ENCODE data around the gene TEX44.

Gene TEX44

DNA sequence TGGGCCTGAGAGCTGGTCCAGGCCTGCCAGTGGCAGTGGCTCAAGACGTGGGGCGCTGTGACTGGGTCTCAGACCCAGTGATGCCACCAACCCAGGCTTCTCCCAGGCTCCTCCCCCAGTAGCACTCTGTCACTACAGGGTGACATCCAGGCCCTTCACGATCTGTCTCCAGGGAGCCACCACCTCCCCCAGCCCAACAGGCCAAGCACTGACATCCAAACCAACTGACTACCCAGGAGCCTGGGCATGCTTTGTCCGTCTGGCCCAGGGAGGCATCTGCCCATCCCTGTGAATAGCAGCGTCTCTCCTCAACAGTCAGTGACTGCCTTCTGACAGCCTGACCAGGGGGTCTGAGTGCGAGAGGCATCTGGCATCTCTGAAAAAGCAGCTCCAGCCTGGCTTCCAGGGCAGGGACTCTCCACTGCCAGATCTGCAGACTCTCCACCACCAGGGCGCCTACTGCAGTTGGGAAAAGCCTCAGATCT, 13.0 kb downstream of the TEX44 start:
- peak in 1 of 2 donors; percentile 8 for DNase-seq

DNA sequence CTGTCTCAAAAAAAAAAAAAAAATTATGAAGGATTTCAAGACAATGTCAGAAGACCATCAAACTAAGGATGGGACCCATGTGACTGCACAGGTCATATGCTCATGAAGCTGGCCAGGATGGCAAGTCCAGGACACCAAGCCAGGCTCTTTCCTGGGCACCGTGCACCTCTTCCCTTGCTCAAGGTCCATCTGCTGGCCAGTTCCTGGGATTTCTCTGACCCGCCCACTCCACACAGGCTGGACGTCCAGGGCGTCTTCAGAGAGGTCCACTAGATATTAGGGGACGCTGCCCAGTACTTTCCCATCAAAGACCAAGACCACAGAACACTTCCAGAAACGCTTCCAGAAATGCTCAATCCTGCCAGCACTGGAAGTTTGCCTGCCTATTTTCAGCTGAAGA, 14.3 kb downstream of the TEX44 start:
- DNase-seq, result no peak

DNA sequence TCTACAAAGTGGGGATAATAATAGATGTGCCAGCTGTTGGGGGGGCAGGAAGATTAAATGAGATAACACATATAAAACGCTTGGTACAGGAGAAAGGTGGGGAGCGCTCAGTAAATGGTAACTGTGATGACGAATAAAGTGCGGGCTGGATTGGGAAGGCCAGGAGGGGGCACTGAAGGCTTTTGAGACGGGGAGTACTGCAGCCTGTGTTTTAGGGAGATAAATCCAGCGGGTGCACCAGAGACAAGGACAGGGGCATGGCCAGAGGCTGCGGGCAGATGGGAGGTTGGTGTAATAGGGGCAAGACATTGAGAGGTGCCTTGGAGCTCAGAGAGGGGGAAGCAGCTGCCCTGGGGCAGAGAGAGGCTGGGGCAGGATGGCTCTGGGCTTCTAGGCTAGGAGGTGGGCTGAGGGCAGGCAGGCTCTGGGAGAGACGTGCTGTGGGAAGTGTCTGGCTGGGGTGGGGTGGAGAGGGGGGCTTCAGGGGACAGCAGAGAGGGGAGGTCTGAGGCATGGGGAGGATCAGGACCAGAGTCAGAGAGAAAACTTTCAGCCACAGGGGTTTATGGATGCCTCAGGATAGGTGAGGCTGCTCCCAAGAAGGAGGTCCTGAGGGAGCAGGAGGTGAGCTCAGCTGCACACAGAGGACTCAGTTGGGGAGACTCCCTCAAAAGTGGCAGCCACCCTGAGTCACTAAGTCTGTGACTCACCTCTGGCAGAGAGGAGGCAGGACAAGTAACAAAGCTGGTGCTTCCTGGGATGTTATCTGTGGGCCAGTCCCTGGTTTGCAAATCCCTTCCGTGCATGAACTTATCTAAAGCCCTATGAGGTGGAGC, 18.8 kb downstream of the TEX44 start:
- peak; percentile 41 to 76 for DNase-seq

DNA sequence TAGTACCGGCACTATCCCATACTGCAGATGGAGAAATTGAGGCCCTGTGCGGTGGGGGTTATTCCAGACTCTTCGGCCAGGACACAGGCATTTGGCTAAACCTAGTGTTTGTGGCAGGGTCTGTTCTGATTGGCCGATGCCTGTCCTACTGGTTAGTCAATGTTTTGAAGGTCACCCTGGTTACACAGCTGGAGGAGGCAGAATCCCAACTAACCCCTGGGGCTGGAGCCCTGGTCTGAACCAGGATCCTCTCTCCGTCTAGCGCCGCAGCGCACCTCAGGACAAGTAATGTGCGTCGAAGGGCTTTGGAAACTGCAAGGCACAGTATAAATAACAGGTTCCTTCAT, 19.4 kb downstream of the TEX44 start:
- DNase-seq, result peak in 1 of 2 donors; percentile 81

DNA sequence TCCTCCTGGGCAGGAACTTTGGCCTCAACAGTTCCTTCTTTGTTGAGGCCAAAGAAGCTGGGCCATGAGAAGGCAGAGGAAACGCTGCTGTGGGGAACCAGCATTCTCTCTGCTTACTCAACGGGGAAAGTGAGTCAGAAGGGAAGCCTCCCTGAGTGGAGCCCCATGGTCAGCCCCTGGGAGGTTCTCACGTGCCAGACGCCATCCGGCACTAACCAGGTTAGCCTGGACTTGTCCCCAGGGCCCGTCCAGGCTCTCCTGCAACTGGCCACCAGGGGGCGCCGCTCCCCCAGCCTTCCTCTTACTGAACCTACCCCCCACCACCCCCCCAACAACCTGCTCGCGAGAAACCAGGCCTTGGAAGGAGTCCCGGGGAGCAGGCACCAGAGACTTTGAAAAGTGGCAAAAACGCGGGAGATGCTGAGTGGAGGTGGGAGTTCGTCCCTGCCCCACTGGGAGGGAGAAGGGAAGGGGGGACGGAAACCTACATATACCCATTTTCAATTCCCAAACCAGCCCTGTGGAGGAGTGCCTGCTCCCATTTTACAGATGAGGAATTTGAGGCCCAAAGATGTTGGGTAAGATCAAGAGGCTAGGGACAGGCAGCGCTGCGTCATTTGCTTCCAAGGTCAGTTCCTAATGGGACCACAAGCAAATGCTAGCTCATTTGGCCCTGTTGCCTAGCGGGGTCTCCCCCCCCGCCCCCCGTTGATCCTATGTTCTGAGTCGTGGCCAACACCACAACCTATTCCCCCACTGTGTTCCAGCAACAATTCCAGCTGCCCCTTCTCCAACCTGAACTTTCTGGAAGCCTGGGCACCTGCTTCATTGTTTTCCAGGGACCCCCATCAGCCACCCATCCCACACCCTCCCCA, 20.0 kb downstream of the TEX44 start:
- DNase-seq, result peak; percentile 81 to 96

DNA sequence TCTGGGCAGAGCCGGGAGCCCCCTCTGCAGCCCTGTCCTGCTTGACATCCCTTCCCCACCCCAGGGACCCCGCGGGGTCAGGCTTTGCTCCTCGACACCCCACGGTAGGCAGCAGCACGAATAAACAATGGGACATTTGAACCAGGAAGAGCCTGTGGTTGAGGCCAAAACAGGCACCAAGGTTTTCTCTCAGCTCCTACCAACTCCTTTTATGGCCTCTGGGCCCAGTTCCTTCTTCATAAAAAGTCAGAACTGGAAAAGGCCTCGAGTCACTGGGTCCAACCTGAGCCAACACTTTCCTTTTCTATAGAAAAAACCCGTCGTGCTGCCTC, 20.6 kb downstream of the TEX44 start:
- peak in 1 of 2 donors; percentile 15 for DNase-seq

DNA sequence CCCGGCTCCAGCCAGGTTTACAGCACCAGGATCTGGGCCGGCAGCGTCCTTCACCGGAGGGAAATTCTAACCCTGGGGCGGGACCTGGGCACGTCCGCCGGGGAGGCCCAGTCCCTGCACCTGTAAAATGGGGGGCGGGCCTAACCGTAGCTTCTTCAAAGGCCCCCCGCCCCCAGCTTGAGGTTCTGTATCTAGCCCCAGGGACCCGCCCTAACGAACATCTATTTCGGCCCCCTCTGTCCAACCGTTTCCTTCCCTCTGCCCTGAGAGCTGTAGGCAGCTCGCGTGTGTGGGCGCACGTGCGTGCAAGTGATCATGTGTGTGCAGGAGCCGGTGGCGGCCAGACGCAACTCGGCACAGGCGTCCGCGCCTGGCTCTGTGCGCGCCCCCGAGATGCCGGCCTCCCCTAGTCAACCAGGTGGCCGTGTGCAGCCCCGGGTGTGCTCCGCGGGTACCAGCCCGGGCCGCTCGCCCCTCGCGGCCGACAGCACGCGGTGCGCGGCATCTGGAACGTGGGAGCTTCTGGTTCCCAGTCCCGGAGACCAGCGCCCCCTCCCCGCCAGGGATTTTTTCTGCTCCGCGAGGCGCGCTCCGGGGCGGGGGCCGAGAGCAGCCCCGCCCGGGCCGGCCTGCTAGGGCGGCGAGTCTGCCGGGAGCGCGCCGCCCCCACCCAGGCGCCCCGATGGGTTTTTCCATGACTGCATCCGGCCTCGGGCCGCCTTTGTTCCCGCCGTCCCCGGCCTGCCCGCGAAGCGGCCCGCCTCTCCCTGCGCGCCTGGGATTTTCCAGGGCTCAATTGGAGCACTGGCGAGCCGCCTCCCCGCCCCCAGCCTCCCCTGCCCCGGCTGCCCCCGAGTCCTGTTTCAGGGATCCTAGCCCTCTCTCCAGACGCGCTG, 21.2 kb downstream of the TEX44 start:
- DNase-seq, result peak; percentile 51 to 52

DNA sequence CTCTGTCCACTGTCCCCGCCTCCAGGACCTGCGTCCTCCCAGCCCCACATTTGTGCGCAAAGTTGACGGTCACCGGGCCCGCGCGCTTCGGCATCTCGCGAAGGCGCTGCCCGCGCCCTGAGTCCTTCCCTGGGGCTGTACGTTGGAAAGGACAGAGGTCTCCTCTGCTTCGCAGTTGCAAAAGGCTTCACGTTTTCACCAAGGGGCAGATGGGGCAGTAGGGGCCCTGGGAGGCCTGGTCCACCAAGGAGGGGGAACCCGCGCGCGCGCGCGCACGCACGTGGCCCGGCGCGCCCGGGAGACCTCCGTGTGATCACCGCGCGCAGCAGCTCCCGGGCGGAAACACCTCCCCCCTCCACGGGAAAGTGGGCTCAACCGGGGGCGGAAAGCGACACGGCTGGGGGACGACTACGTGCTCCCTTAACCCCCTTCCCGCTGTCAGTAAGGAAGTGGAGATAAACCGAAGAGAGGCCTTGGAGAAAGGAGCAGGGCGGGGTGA, 21.9 kb downstream of the TEX44 start:
- DNase-seq, result peak; percentile 45 to 49

DNA sequence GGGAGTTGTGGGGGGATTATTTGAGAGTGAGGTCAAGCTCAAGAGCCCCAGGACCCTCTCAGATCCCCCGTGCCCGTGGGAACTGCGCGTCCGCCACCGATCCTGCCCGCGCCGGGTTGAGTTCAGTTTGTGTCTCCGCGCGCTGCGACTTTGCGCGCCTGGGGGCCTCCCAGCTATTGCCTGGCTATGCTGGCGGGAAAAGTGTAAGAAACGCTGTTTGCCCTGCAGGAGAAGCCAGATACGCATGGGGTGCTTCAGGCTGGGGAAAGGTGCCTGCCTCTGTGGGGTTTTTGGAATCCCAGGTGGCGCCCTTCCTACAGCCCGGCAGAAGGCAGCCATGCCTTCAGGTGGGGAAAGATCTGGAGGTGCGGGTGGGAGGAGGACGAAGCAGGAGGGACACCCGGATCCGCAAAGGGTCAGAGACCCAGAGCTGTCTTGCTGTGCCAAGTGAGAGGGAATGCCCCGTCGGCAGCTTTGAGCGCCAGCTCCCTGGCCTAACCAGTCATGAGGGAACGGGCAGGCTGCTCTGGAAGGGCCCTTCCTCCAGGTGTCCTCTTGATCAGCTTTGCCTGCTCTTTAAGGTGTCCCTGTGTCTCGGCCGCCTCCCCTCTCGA, 22.5 kb downstream of the TEX44 start:
- DNase-seq, result peak; percentile 36 to 48

DNA sequence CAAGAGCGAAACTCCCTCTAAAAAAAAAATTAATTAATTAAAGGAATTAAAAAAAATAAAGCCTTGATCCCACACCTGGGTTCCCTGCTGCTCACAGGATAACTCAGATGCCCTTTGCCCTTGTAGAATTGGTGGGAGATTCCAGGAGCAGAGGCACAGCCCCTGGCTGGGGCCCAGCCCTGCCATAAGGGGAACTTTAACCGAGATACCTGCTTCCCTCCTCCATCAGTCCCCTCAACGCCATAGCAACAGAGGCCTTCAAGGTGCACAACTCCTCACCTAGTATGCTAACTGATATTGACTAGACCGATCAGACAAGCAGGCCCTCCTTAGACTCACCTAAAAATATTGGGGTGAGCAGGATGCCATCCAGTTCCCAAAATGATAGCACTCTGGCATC, 23.6 kb downstream of the TEX44 start:
- no peak for DNase-seq

DNA sequence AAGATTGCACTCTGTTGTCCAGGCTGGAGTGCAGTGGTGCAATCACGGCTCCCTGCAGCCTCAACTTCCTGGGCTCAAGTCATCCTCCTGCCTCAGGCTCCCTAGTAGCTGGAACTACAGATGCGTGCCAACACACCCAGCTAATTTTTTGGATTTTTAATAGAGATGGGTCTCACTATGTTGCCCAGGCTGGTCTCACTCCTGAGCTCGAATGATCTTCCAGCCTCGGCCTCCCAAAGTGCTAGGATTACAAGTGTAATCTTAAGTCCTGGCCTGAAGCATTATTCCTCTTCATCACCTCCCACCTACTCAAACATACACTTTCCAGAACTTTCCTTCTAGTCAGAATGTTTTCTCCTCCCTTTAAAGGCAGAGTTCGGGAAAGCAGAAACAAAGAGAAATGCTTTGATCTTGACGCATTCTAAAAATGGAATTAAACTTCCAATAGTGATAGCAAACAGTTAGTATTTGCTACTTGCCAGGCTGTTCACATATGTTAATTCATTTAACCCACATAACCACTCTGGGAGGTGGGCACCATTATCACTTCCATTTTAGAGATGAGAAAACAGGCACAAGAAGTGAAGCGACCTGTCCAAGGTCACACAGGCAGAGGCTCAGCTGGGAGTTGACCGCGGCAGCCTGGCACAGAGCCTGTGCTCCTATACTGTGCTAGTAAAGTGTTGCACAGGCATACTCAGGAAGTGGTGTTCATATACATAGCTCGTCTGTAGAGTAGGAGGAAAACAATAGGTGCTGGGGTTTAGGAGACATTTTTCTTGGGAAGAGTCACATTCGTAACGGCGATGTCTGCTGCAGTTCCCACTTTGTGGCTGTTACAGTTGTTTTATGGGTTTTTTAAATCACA, 24.6 kb downstream of the TEX44 start:
- no peak for DNase-seq

DNA sequence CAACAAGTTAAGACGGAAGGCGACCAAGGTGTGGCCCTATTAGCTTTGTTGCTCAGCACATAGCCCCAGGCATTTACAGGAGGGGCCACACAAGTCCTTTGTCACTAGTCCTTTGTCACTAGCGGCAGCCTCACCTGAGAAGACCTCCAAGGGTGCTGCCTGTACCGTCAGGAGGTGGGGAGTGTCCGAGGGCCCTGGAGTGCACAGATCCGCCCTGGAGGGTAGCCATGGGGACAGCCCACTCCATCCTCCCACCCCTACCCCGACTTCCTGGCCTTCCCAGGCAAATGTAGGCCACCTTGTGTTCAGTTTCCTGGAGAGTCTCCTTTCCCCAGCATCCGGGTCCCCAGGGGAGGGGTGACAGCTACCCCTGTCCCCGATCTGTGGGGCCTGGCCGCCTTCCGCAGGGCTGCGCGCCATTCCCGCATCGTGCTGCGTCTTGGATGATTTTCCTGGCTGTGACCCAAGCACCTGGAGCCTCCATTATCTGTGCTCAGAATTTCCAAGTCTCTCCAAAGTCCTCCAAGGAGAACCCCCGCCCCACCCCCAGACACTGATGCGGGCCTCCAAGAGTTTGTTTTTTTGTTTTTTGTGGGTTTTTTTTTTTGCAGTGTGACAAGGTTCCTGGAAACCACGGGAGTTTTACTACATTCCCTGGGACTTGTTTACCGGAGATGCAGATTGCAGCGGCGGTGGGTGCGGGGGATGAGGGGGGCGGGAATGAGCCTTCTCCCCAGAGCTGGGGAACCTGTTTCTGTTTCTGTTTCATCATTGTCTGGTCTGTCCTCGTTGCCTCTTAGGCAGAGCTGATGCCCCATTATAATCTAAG, 28.6 kb downstream of the TEX44 start:
- peak in 1 of 2 donors; percentile 83 for DNase-seq

DNA sequence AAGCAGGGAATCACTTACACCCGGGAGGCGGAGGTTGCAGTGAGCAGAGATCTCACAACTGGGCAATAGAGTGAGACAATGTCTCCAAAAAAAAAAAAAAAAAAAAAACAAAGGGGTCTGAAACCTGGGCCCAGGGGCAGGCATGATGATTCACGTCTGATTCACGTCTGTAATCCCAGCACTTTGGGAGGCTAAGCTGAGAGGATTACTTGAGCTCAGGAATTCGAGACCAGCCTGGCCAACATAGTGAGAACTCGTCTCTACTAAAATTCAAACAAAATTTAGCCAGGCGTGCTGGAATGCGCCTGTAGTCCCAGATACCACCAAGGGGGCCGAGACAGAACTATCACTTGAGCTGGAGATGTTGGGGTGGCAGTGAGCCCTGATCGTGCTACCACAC, 30.3 kb downstream of the TEX44 start:
- no peak for DNase-seq

DNA sequence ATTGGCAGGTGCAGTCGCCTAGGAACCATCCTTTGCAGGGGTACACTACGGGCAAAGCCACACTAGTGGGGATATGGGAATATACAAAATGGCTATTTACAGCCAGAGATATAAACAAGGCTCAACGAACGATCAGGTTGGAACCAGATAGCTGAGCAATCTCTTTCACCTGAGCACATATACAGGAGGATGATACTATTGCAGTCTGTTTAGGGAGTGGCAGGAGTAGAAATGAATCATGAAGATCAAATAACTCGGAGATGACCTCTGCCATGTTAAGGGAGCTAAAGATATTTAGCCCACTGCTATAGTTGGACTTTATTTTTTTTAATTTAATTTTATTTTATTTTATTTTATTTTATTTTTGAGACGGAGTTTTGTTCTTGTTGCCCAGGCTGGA, 33.8 kb downstream of the TEX44 start:
- DNase-seq, result no peak

DNA sequence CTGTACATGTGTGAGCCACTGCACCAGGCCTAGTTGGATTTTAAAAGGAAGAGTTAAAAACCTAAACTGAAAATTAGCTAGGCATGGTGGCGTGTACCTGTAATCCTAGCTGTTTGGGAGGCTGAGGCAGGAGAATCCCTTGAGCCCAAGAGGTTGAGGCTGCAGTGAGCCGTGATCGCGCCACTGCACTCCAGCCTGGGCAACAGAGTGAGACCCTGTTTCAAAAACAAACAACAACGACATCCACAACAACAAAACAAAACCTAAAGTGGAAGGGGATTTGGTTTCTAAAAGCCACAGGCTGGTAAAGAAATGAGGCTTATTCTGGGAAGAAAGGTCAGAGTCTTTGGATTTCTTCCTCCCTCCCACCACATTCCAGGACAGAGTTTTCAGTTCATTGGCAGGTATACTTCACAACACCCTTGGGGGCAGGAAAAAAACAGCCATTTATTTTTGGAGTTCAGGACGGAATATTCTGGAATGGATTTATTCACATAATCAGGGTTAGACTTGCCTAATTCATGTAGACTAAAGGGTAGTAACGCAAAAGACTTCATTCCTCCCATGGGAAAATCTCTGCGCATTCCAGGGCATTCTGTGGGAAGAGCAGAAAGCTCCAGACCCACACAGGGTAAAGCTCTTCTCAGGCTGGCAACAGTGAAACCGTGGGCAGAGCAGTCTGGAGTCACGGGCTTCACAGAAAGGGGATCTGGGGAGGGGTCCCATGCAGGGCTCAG, 34.9 kb downstream of the TEX44 start:
- no peak for DNase-seq

DNA sequence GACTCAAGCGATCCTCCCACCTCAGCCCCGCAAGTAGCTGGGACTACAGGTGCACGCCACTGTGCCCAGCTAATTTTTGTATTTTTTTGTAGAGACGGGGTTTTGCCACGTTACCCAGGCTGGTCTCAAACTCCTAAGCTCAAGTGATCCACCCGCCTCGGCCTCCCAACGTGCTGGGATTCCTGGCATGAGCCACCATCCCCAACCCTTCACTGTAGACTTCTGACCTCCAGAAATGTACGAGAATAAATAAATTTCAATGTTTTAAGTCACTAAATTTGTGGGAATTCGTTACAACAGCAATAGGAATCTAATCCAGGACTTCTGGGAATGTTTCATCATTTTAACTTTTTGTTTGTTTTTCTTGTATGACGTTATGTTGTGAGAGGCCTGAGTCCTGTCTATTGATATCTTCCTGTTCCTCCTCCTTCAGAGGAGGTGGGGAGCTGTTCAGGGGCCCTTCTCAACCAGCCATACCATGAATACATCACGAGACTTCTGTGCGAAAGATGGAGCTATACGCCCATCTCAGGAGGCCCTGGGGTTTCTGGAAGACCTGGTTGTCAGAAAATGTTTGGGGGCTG, 40.0 kb downstream of the TEX44 start:
- DNase-seq, result no peak

DNA sequence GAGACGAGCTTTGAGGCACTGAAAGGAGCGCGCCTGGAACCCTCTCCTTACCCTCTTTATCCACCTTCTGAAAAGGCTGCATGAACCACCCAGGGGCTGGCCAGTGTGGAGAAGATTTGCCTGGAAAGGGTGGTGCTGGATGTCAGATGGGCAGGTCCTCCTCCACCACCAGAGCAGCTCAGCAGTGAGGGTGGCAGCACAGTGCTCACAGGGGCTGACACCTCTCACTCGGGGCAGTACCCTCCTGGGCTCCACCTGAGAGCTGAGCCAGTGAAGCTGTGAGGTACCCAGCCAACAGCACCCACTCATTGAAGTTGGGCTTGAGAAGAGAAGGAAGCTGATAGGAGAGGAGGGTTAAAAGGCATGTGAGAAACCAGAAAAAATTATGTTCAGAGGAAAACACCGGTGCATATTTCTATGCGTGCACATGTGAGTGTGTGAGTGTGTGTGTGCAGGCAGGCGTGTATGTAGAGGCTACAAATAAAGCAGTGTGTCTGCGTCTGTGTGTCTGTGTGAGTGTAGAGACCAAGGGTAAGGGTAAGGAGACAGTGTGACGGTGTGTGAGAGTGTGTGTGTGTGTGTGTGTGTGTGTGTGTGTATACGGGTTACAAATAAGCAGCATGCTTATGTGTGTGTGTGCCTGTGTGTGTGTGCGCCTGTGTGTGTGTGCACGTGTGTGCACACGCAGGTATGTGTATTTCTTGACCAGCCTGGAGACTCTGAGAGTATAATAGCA, 40.7 kb downstream of the TEX44 start:
- no peak for DNase-seq

DNA sequence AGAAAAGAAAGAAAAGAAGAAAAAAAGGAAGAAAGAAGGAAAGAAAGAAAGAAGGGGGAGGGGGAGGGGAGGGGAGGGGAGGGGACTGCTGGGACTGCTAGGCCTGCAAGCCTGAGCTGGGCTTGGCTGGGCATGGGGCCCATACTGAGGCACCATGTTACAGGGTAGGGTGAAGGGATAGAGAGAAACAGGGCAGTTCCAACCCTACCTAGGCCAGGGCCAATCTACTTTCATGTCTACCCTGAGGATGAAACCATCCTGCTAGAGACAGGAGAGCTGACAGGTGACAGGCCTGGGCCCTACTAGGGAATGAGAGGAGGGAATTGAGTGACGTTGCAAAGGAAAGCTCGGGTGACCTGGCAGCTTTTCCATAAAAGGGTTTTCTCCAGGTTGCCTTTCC, 41.7 kb downstream of the TEX44 start:
- DNase-seq, result no peak
